Activated naive CD4-positive, alpha-beta T cell treated with anti-CD3 and anti-CD28 coated beads, Interleukin-2, amount 50 U/mL, for 72 hours (primary cell): ENCODE data around the gene PSMD12. TPM values are rescaled to one million over a fixed set of nuclear protein-coding genes. Genes with fewer than 3 reads are reported as not detected.
A peak's percentile ranks its signal among the peaks of the same experiment; 100 is the strongest.
"Not testable (repeated sequence)": the region's sequence is repeated elsewhere in the genome, so short reads cannot be mapped to it uniquely, and the experiment has no call there.

Source experiments
- ATAC-seq, 2 donors: fragments of 150-1000 bp; cut with Tn5 transposase; 2 replicates each; pipeline ENCODE4 v1.10.0; 2021; ENCODE audit warnings: mild to moderate bottlenecking in 2 of 2, moderate library complexity in 2 of 2
- DNase-seq, 2 donors: peaks; one replicate each; pipeline ENCODE4 v3.0.0; 2021 to 2022; ENCODE audit warnings: low spot score in 2 of 2
- H3K27ac Mint-ChIP-seq, 2 donors: one replicate each; pipeline ENCODE4 v1.8.0; 2022; ENCODE audit warnings: mild to moderate bottlenecking in 2 of 2, mixed read lengths in 2 of 2
- H3K36me3 Mint-ChIP-seq, 2 donors: one replicate each; pipeline ENCODE4 v1.8.0; 2022; ENCODE audit warnings: mixed read lengths in 2 of 2
- H3K9me3 Mint-ChIP-seq, 2 donors: one replicate each; pipeline ENCODE4 v1.8.0; 2022; ENCODE audit warnings: mixed read lengths in 2 of 2
- total RNA-seq, 2 donors: library from RNA; stranded (reverse); gene quantifications; one replicate each; pipeline ENCODE4 v1.2.3, GENCODE V29; 2022

PSMD12 gene
- total RNA-seq, 2 donors from 2014 or later, result 79.7 to 92.9 TPM

DNA sequence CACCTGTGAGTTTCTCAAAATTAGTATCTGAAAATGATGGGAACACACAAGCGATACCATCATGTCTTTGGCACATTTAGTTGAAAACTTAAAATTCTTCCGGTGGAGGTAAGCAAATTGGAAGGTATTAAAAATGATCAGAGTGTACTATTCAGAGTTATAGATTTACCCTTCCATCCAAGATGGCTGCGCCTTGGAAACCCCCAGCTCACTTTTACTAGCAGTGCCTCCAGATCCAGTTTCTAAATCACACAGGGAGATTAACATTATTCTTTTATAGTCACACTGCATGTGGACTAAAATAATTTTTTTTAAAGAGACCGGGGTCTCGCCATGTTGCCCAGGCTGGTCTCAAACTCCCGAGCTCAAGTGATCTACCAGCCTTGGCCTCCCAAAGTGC is 25.7 kb upstream of the PSMD12 start:
- Mint-ChIP-seq H3K27ac (peak overlapping the region; percentile 81 to 97), H3K36me3 (peaks cover 0 to 18% of the 10 kb centered on the region in 2 donors), H3K9me3 (no peaks in the 10 kb centered on the region)
- no peak for ATAC-seq
- DNase-seq, result no peak

DNA sequence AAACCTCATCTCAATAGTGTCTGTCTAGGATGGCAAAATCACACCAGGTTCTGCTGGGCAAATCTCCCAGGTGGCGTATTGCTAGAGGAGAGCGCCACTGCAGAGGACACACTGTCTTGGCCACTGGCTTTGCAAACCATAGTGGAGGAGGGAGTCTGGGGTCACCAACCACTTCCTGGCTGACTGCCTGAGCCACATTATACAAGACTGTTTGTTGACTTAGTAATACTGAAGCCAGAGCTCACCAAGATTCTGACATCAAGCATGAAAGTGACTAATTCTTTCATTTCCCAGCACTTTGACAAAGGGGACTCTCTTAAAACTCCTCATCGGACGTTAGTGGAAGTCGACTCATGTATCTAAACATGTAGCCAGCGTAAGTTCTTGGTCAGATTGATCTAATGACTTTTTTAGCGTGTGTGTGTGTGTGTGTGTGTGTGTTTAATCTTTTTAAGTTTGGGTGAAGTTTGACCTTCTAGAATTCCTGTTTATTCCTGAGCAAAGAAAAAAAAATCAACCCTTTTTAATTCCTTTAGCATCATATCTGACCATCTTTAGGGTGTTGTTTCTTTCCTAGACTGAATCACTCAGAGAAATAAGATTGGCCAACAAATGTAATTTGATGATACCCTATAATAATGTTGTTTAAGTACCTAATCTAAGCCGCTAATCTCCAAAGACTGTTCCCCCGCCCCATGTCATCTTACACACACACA is 24.4 kb upstream of the PSMD12 start:
- peak; percentile 96 to 97 for ATAC-seq
- peak overlapping the region; percentile 81 to 97 for H3K27ac Mint-ChIP-seq
- no peaks in the 10 kb centered on the region for H3K9me3 Mint-ChIP-seq

DNA sequence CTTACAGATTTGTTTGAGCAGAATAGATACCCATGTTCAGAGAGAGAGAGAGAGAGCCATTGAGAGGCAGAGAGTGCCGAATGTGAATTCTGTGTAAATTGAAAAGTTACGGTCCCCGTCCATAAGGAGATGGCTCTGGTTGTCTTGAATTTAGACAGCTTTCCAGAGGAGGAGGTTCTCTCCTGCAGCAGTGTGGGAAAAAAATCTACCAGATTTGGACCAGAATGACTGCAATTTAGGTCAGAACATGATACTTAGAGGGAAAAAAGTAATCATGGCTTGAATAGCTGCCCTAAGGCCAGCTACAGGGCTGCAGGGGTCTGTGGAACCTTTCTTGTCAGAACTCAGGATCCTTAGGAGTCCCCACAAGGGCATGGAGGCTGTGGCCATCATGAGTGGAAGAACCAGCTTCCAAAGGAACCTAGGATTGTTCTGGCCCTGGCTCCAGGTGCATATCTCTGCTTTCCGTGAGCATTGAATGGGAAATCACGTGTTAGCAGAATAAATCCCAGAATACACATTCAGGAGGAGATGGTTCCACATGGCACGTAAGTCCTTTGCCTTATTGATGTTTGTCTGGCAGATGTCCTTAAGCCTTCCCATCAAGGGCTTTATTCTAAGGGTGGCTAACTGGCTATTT is 23.7 kb upstream of the PSMD12 start:
- DNase-seq, result no peak
- no peaks in the 10 kb centered on the region for H3K9me3 Mint-ChIP-seq
- peak; percentile 4 to 6 for ATAC-seq
- peak overlapping the region; percentile 81 to 97 for H3K27ac Mint-ChIP-seq
- H3K36me3 Mint-ChIP-seq, result peaks cover 0 to 23% of the 10 kb centered on the region in 2 donors

More for the DNA sequence above, 24.4 kb upstream of the PSMD12 start:
- peak; percentile 69 to 83 for DNase-seq
- H3K36me3 Mint-ChIP-seq, result peaks cover 0 to 18% of the 10 kb centered on the region in 2 donors

DNA sequence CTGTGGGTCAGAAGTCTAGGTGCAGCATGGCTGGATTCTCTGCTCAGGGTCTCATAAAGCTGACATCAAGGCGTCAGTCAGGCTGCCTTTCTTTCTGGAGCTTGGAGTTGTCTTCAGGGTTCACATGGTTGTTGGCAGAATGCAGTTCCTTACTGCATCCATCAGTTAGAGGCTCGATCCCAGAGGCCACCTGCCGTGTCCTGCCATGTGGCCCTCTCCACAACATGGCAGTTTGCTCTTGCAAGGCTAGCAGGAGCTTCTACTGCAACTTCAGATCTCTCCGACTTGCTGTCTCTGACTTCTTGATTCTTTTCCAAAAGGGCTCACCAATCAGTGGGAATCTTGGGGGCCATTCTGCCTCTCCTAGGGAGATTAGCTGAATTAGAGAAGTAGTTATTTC is 22.6 kb upstream of the PSMD12 start:
- no peak for ATAC-seq
- peak overlapping the region in 1 of 2 donors; percentile 97 for H3K27ac Mint-ChIP-seq
- H3K36me3 Mint-ChIP-seq, result peaks cover 0 to 20% of the 10 kb centered on the region in 2 donors

DNA sequence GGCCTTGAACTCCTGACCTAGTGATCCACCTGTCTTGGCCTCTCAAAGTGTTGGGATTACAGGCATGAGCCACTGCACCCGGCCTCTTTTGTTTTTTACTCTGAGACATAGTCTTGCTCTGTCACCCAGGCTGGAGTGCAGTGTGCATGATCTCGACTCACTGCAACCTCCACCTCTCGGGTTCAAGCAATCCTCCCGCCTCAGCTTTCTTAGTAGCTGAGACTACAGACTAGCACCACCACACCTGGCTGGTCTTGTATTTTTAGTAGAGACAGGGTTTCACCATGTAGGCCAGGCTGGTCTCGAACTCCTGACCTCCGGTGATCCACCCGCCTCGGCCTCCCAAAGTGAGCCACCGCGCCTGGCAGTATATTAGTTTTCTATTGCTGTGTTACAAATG is 22.2 kb upstream of the PSMD12 start:
- H3K36me3 Mint-ChIP-seq, result peaks cover 0 to 20% of the 10 kb centered on the region in 2 donors
- H3K9me3 Mint-ChIP-seq, DNase-seq, ATAC-seq: not testable (repeated sequence)
- peak overlapping the region; percentile 41 to 77 for H3K27ac Mint-ChIP-seq

More for the DNA sequence above, 22.6 kb upstream of the PSMD12 start:
- H3K9me3 Mint-ChIP-seq, result no peaks in the 10 kb centered on the region
- DNase-seq, result no peak

DNA sequence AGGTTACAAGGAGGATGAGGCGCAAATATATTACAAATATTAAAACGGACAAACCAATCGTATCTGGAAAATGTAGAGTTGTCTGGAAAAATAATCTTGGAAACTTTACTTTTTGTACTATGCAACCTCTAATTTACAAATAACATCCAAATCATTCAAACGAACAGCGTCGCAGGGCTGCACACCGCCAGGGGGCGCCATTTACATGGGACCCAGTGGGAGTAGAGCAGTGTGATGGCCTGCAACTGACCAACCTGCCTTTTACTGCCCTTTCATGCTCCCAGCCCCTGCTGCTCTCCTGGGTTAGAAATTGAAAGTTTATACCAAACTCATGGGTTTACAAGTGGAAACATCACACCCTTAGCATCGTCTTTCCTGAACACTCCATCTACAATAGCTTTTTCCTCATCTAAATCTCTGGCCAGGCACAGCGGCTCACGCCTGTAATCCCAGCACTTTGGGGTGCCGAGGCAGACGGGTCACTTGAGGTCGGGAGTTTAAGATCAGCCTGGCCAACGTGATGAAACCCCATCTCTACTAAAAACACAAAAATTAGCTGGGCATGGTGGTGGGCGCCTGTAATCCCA is 20.7 kb upstream of the PSMD12 start:
- peak overlapping the region; percentile 41 to 84 for H3K27ac Mint-ChIP-seq
- H3K9me3 Mint-ChIP-seq, result no peaks in the 10 kb centered on the region
- H3K36me3 Mint-ChIP-seq, result peaks cover 0 to 10% of the 10 kb centered on the region in 2 donors
- no peak for ATAC-seq
- DNase-seq, result peak; percentile 68 to 76

DNA sequence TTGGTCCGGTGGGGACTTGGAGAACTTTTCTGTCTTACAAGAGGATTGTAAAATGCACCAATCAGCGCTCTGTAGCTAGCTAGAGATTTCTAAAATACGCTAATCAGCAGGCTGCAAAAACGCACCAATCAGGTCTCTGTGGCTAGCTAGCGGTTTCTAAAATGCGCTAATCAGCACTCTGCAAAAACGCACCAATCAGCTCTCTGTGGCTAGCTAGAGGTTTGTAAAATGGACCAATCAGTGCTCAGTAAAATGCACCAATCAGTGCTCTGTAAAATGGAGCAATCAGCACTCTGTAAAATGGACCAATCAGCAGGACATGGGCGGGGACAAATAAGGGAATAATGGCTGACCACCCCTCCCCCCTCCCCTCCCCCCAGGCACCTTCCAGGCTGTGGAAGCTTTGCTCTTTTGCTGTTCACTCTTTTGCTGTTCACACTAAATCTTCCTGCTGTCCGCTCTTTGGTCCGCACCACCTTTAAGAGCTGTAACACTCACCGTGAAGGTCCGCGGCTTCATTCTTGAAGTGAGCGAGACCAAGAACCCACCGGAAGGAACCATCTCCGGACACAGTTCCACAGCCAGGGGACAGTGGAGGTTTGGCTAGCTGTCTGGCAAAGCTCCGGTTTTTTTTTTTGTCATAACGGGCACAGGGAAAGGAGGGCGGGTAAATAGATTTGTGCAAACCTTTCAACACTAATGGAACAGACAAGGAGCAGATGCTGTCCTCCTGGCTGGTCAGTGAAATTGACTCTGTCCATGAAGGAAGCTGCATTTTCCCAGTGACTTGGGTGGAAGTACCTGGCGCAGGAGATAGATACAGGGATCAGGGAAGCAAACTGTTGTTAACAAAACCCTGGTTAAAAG is 19.0 kb upstream of the PSMD12 start:
- ATAC-seq (no peak), DNase-seq (no peak)
- Mint-ChIP-seq H3K9me3 (no peaks in the 10 kb centered on the region), H3K27ac (peak overlapping the region; percentile 41 to 55), H3K36me3 (peaks cover 0 to 12% of the 10 kb centered on the region in 2 donors)

DNA sequence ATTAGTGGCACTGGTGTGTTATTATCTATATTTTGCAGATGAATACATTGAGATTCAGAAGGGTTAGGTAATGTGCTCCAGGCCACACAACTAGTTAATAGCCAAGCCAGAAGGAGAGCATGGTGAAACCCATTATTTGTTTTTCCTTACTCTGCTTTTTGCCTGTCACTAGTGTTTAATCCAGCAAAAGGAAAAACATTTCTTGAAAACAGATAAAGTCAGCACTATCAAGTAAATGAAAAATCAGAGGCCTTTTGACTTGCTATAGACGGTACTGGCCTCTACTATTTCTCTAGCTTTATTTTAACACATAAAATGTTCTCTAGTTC is 15.5 kb upstream of the PSMD12 start:
- peak overlapping the region; percentile 9 to 62 for H3K27ac Mint-ChIP-seq
- ATAC-seq (no peak), DNase-seq (no peak)
- peaks cover 12 to 27% of the 10 kb centered on the region in 2 donors for H3K36me3 Mint-ChIP-seq
- no peaks in the 10 kb centered on the region for H3K9me3 Mint-ChIP-seq

DNA sequence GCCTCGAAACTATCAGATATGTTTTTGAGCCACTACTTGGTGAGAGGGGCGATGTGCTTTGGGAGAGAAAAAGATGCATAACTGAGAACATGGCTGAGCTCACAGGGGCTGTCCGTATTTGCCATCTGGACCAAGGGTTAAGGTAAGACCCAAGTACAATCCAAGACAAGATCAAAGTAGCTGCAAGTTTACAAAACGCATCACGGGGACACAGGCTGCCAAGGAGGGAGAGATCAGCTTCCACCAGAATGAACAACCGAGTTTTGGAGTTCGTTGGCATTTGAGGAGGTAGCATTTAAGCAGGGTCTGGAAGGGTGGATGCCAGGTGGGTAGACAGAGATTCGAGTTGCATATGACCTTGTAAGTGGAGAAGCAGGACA is 12.9 kb upstream of the PSMD12 start:
- H3K27ac Mint-ChIP-seq, result peak overlapping the region; percentile 90 to 98
- DNase-seq (no peak), ATAC-seq (no peak)
- peaks cover 12 to 21% of the 10 kb centered on the region in 2 donors for H3K36me3 Mint-ChIP-seq
- H3K9me3 Mint-ChIP-seq, result no peaks in the 10 kb centered on the region

DNA sequence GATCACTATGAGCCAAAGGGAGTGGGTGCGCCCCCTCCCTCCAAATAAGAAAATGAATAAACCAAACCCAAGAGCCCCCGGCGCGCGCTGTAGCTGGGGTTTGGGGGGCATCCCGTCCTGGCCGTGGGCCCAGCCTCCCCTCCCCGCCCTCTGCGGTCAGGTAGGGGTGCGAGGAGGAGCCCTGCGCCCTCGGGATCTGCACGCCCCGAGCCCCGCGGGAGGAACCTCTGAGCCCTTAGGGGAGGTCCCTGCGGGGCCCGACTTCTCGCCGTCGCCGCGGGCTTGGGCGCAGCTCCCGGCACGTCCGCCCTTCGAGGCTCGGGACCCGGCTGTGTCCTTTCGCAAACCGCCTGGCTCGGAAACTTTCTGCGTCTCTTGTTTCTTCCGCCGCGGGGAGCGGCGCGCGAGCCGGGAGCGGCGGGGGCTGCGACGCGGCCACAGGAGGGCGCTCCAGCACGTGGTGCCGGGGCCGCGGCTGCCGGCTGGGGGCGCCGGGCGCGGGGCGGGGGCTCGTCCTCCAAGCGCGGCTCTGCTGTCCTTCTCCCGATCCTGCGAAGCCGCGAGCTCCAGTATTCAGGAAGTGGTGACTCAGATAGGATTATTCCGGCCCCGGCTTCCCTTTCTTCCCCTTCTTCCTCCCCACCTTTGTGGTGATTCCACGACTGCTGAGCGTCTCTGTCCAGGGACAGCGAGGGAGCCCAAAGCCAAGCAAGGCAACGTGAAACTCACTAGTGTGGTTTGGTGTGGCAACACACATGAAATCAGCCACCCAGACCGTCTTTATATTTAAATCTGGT is 12.3 kb upstream of the PSMD12 start:
- H3K27ac Mint-ChIP-seq, result peak overlapping the region; percentile 90 to 98
- ATAC-seq (peak; percentile 51 to 61), DNase-seq (peak; percentile 87 to 88)
- peaks cover 12 to 21% of the 10 kb centered on the region in 2 donors for H3K36me3 Mint-ChIP-seq
- H3K9me3 Mint-ChIP-seq, result no peaks in the 10 kb centered on the region

DNA sequence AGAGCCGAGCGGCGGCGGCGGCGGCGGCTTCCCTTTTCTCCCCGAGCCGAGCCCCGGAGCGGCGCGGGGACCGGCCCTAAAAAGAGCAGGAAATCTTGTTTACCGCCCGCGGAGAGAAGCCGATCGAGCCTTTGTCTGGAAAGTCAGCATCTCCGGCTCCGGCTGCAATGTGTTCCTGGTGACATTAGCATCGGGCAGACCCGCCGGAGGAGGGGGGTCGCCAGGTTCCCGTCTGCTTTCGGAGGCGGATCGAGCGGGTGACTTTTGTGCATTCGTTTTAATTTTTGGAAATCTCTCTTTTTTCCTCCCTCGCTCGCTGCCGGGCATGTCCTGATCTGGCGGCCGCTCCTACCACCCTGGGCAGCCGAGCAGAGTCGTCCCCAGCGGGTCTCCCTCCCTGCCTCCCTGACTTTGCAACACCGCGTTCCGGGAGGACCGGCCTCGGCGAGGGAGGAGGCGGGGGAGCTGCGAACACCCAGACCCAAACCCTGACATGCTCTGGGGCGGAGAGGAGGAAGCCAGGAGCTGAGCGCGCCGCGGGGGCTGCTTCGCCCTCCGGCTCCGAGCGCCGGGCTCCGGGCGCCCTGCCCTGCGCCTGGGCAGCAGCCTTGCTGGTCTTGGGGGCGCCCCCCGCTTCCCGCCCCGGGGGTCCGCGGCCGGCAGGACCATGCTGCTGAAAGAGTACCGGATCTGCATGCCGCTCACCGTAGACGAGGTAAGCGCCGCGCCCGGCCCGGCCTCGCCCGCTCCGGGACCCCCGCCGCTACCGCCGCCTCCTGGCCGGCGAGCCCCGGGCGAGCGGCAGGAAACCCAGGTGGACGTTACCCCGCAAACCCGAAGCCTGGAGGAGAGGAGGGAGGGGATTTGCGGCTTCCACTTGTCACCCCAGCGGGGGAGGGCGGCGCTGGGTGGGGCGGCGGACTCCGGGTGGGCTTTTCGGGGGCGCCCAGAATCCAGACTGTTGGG is 11.4 kb upstream of the PSMD12 start:
- DNase-seq, result peak; percentile 60 to 77
- Mint-ChIP-seq H3K9me3 (no peaks in the 10 kb centered on the region), H3K27ac (peak overlapping the region; percentile 55 to 90), H3K36me3 (peaks cover 12 to 21% of the 10 kb centered on the region in 2 donors)
- ATAC-seq, result peak; percentile 24 to 25

DNA sequence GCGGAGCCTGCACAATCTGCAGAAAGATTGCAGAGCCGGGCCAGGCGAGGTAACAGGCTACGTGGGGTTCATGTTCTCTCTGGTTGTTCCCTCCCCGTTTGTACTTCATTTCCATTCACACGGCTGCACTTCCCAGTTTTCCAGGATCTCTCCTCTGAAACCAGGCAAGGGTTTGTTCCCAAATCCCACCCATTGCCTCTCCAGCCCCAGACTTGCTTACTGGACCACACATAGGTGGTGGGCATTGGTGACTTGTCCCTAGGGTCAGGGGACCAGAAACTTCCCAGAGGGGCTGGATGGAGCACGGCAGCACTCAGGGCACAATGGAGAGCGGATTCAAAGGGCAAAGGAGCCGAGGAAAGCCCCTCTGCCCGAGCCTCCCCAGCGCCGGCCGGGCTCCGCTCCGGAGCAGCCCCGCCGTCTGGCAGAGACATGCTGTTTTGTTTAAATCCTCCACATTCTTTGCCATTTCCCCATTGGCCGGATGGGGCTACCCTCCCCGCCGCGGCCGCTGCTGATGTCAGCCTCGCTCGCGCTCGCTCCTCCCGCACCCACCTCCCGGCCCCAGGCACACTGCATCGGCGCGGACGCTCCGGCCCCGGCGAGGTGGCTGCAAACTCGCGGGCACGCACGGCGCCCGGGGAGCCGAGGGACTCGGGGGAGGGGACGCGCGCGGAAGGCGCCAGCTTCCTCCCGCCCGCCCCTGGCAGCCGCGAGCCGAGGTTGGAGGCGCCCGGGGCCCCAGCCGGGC is 10.5 kb upstream of the PSMD12 start, which contains the start of gene PITPNC1:
Gene PITPNC1, plus strand, starts transcription at position 545 of the 751 bp plus-strand sequence.
- DNase-seq, result peak; percentile 84 to 85
- ATAC-seq, result peak; percentile 77 to 85
- no peaks in the 10 kb centered on the region for H3K9me3 Mint-ChIP-seq
- peaks cover 12 to 19% of the 10 kb centered on the region in 2 donors for H3K36me3 Mint-ChIP-seq
- peak within 1 kb of the TSS; percentile 55 to 90 for H3K27ac Mint-ChIP-seq

DNA sequence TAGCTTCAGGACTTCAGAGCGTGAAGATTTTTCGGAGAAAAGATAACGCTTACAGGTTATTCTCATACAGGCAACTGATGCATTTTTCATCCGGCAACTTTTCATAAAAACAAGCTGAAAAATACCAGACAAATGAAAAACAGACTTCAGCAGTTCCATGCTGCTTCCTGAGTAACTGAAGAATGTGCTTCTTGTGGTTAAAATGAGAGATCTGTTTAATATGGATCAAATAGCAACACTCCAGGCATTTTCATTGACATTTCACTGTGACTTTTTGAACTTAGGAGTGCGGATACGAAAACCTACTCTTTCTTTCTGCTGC is 10.0 kb upstream of the PSMD12 start:
- ATAC-seq (no peak), DNase-seq (no peak)
- peaks cover 12 to 15% of the 10 kb centered on the region in 2 donors for H3K36me3 Mint-ChIP-seq
- no peaks in the 10 kb centered on the region for H3K9me3 Mint-ChIP-seq
- H3K27ac Mint-ChIP-seq, result peak overlapping the region in 1 of 2 donors; percentile 90

DNA sequence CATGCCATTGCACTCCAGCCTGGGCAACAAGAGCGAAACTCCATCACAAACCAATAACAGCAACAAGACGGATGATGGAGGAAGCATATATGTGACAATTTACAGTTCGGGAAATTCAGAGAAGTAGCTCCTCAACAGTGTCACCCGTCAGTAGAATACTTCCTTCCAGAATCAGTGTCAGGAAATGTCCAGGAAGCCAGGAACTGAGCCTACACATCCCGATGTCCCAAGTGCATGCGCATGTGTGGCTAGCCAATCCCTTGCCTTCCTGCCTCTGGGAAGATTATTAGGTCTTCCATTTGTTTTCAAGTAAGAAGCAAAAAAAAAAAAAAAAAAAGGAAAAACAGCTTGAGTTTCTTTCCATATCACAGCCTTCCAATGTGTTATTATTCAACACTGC is 9.3 kb upstream of the PSMD12 start:
- no peak for DNase-seq
- peaks cover 12 to 15% of the 10 kb centered on the region in 2 donors for H3K36me3 Mint-ChIP-seq
- ATAC-seq, result no peak
- no peaks in the 10 kb centered on the region for H3K9me3 Mint-ChIP-seq
- H3K27ac Mint-ChIP-seq, result peak overlapping the region in 1 of 2 donors; percentile 22
